ENCODE data around the gene ZNF341.

GRCh38 chr20:33808388-33808787 lies 76.6 kb downstream of the ZNF341 start:
- TF ChIP-seq, protein P1, sequence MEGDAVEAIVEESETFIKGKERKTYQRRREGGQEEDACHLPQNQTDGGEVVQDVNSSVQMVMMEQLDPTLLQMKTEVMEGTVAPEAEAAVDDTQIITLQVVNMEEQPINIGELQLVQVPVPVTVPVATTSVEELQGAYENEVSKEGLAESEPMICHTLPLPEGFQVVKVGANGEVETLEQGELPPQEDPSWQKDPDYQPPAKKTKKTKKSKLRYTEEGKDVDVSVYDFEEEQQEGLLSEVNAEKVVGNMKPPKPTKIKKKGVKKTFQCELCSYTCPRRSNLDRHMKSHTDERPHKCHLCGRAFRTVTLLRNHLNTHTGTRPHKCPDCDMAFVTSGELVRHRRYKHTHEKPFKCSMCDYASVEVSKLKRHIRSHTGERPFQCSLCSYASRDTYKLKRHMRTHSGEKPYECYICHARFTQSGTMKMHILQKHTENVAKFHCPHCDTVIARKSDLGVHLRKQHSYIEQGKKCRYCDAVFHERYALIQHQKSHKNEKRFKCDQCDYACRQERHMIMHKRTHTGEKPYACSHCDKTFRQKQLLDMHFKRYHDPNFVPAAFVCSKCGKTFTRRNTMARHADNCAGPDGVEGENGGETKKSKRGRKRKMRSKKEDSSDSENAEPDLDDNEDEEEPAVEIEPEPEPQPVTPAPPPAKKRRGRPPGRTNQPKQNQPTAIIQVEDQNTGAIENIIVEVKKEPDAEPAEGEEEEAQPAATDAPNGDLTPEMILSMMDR (optimal IDR thresholded peaks at IDR 0.05 in 1 of 3, IDR thresholded peaks at IDR 0.05 in 1 of 3, conservative IDR thresholded peaks at IDR 0.05 in 1 of 3; ENCODE audit: extremely low read depth in 1 of 3, insufficient read depth in 2 of 3, low read length in 3 of 3): no peak
- TF ChIP-seq EZH2 (IDR thresholded peaks at IDR 0.05; ENCODE audit: low read length): no peak

Data from keratinocyte (primary cell).